Kidney (tissue), 14 donors: Measurements from ENCODE around the gene TCF7L1. TPM values are rescaled to one million over a fixed set of nuclear protein-coding genes. Genes with fewer than 3 reads are reported as not detected.
A peak's percentile ranks its signal among the peaks of the same experiment; 100 is the strongest.

Experiments used
- DNase-seq, 5 donors: peaks; one replicate each; pipeline ENCODE4 v3.0.0-alpha.2; 2013 to 2020
- FAIRE-seq: peaks from 2 replicates; lab custom pipeline; 2012; peaks lifted over from hg19 to GRCh38; lab: Jason Lieb, UNC
- H3K27ac ChIP-seq, 2 donors: one replicate each; pipeline ENCODE4 v1.7.0; 2013; ENCODE audit warnings: low read depth in 2 of 2, low read length in 2 of 2, inconsistent platforms in 1 of 2
- H3K27me3 ChIP-seq: one replicate; pipeline ENCODE4 v1.7.1; 2013; ENCODE audit warnings: low read length, inconsistent platforms; ENCODE audit not compliant: control insufficient read depth, insufficient read depth
- H3K36me3 ChIP-seq, 3 donors: one replicate each; pipeline versions ENCODE4 v1.7.0 to v1.7.1; 2013; ENCODE audit warnings: low read length in 3 of 3, control low read depth in 1 of 3, inconsistent platforms in 1 of 3; ENCODE audit not compliant: insufficient read depth in 3 of 3, control insufficient read depth in 2 of 3
- H3K4me1 ChIP-seq, 3 donors: one replicate each; pipeline versions ENCODE4 v1.7.0 to v1.7.1; 2013; ENCODE audit warnings: low read length in 3 of 3, inconsistent platforms in 1 of 3, low read depth in 1 of 3; ENCODE audit not compliant: control insufficient read depth in 2 of 3, insufficient read depth in 2 of 3
- H3K4me3 ChIP-seq, 3 donors: one replicate each; pipeline versions ENCODE4 v1.7.0 to v1.8.1; 2013; ENCODE audit warnings: low read length in 3 of 3, control low read depth in 1 of 3, inconsistent platforms in 1 of 3
- H3K9ac ChIP-seq, 3 donors: one replicate each; pipeline versions ENCODE4 v1.7.0 to v1.7.1; 2013; ENCODE audit warnings: low read length in 3 of 3, control low read depth in 1 of 3, inconsistent platforms in 1 of 3
- H3K9me3 ChIP-seq, 3 donors: one replicate each; pipeline versions ENCODE4 v1.7.0 to v1.7.1; 2013; ENCODE audit warnings: low read length in 3 of 3, control low read depth in 1 of 3, inconsistent platforms in 1 of 3; ENCODE audit not compliant: control insufficient read depth in 2 of 3, insufficient read depth in 1 of 3
- intact Hi-C: fragments of 100-400 bp; cut with DNase I; formaldehyde crosslinking; loops from one replicate; pipeline ENCODE4 v1.11.1; 2022
- polyA plus RNA-seq: library from polyadenylated mRNA; stranded (reverse); fragments of 350-450 nt; fragmentation: Illumina TruSeq; extraction: RNeasy Lipid Tissue Mini Kit (QIAGEN cat#74804); gene quantifications from one replicate; pipeline ENCODE4 v1.2.3, GENCODE V29; 2014; ENCODE audit warnings: low read depth, low replicate concordance; ENCODE audit not compliant: insufficient read depth
- total RNA-seq: library from RNA; stranded (reverse); fragmentation: NEBNext Ultra II Directional; extraction: Animal tissue kit (Norgen Biotek cat#: 25700); gene quantifications from one replicate; pipeline ENCODE4 v1.2.1, GENCODE V29; 2021
- TF ChIP-seq, protein P1 (sequence below): IDR thresholded peaks from 3 replicates; pipeline ENCODE4 v1.5.1; 2012; ENCODE audit warnings: mild to moderate bottlenecking, moderate library complexity, borderline replicate concordance; ENCODE audit not compliant: insufficient read depth; ENCODE audit errors: extremely low read depth
- donor health status: control.
- donor health status: control.
- donor health status: control.
- donor health status: control.
- donor health status: control.
- donor health status: DM: yes; HTN: yes; CAD: no.
- donor health status: Normal renal cell carcinoma (clear cell type).

The TCF7L1 gene
- total and polyA plus RNA-seq, 2 donors from 2014 or later, result 10.2 to 12.5 TPM

DNA sequence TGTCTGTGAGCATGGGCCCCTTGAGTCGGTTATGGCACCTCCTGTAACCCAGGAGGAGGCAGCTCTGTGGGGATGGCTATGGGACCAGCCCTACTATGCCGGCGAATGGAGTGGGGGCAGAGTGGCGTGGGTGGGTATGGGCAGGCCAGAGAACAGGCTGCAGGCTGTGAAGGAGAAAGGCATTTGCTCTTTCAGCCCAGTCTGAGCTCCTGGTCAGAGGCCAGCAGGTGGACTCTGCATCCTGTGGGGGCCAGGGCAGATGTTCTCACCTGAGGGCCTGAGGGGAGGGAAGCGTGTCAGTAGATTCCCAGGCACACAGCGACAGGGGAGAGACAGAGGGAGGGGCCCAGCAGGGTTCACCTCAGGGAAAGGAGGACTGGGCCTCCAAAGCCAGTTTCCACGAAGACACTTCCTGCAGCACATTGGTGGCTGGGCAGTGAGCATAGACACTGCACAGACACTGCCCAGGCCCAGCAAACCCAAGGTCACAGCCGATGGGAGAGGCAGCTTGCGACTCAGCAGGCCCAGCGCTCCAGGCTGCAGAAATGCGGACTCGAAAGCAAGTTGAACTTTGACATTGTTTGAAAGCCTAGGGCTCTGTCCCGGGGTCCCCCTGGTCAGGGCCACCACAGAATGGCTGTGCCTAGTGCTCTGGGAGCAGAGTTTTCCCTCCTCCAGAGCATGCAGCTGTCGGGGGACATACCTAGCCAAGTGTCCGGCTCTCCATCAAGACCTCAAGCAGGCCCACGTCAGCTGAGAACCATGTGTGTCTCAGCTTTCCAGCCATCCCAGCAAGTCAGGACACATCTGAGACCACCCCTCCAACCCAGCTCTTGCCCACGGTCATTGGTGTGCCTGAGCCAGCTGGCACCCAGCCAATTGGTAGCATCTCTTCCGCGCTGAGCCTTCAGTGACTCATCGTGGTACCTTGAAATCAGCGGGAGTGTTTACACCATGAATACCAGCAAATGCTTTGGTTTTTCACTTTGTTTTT is 140.8 kb downstream of the TCF7L1 start:
- Histone ChIP-seq H3K4me3 (no peak overlapping the region), H3K36me3 (no peaks in the 10 kb centered on the region), H3K27me3 (no peaks in the 10 kb centered on the region), H3K4me1 (peaks cover 0 to 31% (median 8%) of the 10 kb centered on the region in 3 donors), H3K27ac (no peak overlapping the region), H3K9me3 (no peaks in the 10 kb centered on the region), H3K9ac (no peak overlapping the region)
- TF ChIP-seq, protein P1, sequence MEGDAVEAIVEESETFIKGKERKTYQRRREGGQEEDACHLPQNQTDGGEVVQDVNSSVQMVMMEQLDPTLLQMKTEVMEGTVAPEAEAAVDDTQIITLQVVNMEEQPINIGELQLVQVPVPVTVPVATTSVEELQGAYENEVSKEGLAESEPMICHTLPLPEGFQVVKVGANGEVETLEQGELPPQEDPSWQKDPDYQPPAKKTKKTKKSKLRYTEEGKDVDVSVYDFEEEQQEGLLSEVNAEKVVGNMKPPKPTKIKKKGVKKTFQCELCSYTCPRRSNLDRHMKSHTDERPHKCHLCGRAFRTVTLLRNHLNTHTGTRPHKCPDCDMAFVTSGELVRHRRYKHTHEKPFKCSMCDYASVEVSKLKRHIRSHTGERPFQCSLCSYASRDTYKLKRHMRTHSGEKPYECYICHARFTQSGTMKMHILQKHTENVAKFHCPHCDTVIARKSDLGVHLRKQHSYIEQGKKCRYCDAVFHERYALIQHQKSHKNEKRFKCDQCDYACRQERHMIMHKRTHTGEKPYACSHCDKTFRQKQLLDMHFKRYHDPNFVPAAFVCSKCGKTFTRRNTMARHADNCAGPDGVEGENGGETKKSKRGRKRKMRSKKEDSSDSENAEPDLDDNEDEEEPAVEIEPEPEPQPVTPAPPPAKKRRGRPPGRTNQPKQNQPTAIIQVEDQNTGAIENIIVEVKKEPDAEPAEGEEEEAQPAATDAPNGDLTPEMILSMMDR, result no peak
- DNase-seq, result no peak
- intact Hi-C loops, result loop anchor here (10.0 kb wide), 1 partner anchor 139 kb away; the partner anchor contains the start of gene TCF7L1
- no peak for FAIRE-seq

DNA sequence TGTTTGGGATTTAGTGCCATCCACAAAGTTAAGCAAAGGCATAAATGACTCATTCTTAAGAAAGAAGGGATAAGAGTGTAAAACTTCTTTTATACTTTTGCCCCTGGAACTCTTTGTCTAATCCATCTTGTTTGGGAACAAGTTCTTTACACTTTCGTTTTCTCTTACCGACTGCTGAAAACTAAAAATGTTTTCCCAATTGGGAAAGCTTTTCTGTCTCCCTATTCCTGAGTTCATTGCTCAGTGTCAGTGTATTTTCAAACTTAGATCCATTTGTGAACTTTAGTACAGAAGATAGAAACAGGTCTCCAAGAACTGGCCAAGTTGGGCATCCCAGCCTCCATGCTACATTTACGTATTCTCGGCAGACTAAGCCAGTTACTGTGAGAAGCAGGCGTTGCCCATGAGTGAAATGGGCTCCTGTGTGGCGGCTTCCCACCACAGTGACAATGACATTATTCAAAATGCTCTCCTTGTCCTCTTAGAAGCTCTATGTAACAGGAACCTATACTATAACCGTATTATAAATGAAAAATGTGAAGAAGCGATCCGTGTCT is 142.9 kb downstream of the TCF7L1 start:
- FAIRE-seq (no peak), DNase-seq (no peak)

DNA sequence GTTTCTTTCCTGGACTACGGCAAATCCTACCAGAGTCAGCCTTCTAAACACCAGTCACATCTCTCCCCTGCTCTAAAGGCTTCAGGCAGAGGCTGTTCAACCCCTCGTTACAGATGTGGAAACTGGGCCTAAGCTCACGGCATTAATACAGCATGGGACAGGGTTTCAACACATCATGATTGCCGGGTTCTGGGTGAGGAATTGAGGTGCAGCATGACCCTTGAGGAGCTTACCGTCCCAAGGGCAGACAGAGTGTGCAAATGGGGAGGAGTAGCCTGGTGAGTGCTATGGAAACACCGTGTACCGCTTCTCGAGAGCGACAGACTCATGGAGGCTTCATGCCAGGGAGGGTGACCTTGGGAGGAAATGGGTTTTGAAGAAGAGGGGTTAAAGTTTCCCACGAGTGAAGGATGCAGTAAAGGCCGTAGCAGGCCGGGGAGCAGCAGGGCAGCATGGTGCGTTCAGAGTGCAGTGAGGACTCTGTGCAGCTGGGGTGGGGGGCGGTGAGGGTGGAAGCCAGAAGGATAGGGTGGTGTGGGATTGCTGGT is 143.5 kb downstream of the TCF7L1 start:
- Histone ChIP-seq H3K9ac (peak overlapping the region in 1 of 3 donors; percentile 47), H3K9me3 (no peaks in the 10 kb centered on the region), H3K27ac (peak overlapping the region; percentile 26 to 76), H3K36me3 (no peaks in the 10 kb centered on the region), H3K4me1 (peaks cover 0 to 20% (median 8%) of the 10 kb centered on the region in 3 donors), H3K27me3 (no peaks in the 10 kb centered on the region), H3K4me3 (peak overlapping the region in 2 of 3 donors; percentile 16 to 55)
- TF ChIP-seq, protein P1, result no peak
- no peak for FAIRE-seq
- peak in 1 of 5 donors; percentile 43 for DNase-seq
- intact Hi-C loops, result loop anchor here (10.0 kb wide), 1 partner anchor 142 kb away; the partner anchor contains the start of gene TCF7L1

More for the DNA sequence above, 142.9 kb downstream of the TCF7L1 start:
- Histone ChIP-seq H3K27ac (peak overlapping the region; percentile 26 to 76), H3K36me3 (no peaks in the 10 kb centered on the region), H3K4me3 (peak overlapping the region in 2 of 3 donors; percentile 38 to 55), H3K9ac (peak overlapping the region in 1 of 3 donors; percentile 47), H3K4me1 (peaks cover 0 to 20% (median 8%) of the 10 kb centered on the region in 3 donors), H3K27me3 (no peaks in the 10 kb centered on the region), H3K9me3 (no peaks in the 10 kb centered on the region)
- TF ChIP-seq, protein P1, result no peak
- intact Hi-C loops, result loop anchor here (10.0 kb wide), 1 partner anchor 141 kb away; the partner anchor contains the start of gene TCF7L1
